Activated CD4-positive, alpha-beta T cell treated with anti-CD3 and anti-CD28 coated beads for 36 hours (primary cell): ENCODE data around the gene TMEM272. TPM values are rescaled to one million over a fixed set of nuclear protein-coding genes. Genes with fewer than 3 reads are reported as not detected.
"Not testable (repeated sequence)": the region's sequence is repeated elsewhere in the genome, so short reads cannot be mapped to it uniquely, and the experiment has no call there.

Experiments
- ATAC-seq: fragments of 200-7000 bp; cut with Tn5 transposase; one replicate; pipeline ENCODE4 v1.10.0; 2021; ENCODE audit warnings: mild to moderate bottlenecking, moderate library complexity
- CTCF ChIA-PET: fragments of 350-600 bp; sonication (Branson Sonifier 250); formaldehyde crosslinking; loops from one replicate; lab custom pipeline; 2021; ENCODE audit warnings: antibody characterized with exemption; lab: Charles Lee
- POLR2A ChIA-PET: fragments of 350-600 bp; sonication (Branson Sonifier 250); formaldehyde crosslinking; loops from one replicate; lab custom pipeline; 2021; ENCODE audit warnings: antibody characterized with exemption, inconsistent platforms; lab: Charles Lee
- DNase-seq: peaks from one replicate; pipeline ENCODE4 v3.0.0-alpha.2; 2020
- H3K27ac Mint-ChIP-seq: one replicate; pipeline ENCODE4 v1.8.0; 2021; ENCODE audit warnings: mixed read lengths
- H3K27me3 Mint-ChIP-seq: one replicate; pipeline ENCODE4 v1.8.0; 2021; ENCODE audit warnings: mixed read lengths
- H3K36me3 Mint-ChIP-seq: one replicate; pipeline ENCODE4 v1.8.0; 2021; ENCODE audit warnings: low read depth, mixed read lengths
- H3K4me1 Mint-ChIP-seq: one replicate; pipeline ENCODE4 v1.8.0; 2021; ENCODE audit warnings: mixed read lengths
- H3K4me3 Mint-ChIP-seq: one replicate; pipeline ENCODE4 v1.8.0; 2021; ENCODE audit warnings: mild to moderate bottlenecking, moderate library complexity, mixed read lengths
- H3K9me3 Mint-ChIP-seq: one replicate; pipeline ENCODE4 v1.8.0; 2021; ENCODE audit warnings: low read depth, mixed read lengths
- intact Hi-C, 2 experiments: fragments of 100-400 bp; cut with DNase I in 1 of 2; cut with micrococcal nuclease in 1 of 2; formaldehyde crosslinking; loops; one replicate each; pipeline versions ENCODE4 v1.14.2 to v1.15.1; 2022 to 2024; cut with DNase I, micrococcal nuclease
- total RNA-seq, 2 experiments: library from RNA; stranded (reverse); gene quantifications; one replicate each; pipeline ENCODE4 v1.2.3, GENCODE V29; 2021

TMEM272 gene
- total RNA-seq, 2 experiments from 2014 or later, result 0.18 to 0.33 TPM

GRCh38 chr13:51825165-51825592, 19.8 kb downstream of the TMEM272 start:
- Mint-ChIP-seq H3K4me3 (peak overlapping the region; percentile 69), H3K27ac (peak overlapping the region; percentile 92), H3K9me3 (no peaks in the 10 kb centered on the region), H3K36me3 (no peaks in the 10 kb centered on the region), H3K4me1 (peaks cover 91% of the 10 kb centered on the region), H3K27me3 (no peaks in the 10 kb centered on the region)
- intact Hi-C loops, result loop anchor here (1.0 to 10.0 kb wide), 5 partner anchors 21 to 630 kb away; partner anchors contain the start of genes ALG11 (in 1 of the 2), ATP7B (in 1 of the 2), CKAP2 (in 1 of the 2) and DHRS12 (in 1 of the 2)
- POLR2A ChIA-PET, result interaction anchor here (0.6 to 1.0 kb wide), 4 partner anchors 10 to 371 kb away, joined by 3 to 5 read pairs (median 4); no protein-coding TSS in a partner anchor
- CTCF ChIA-PET, result interaction anchor here (0.7 to 12.6 kb wide), 6 partner anchors 15 to 702 kb away, joined by 4 to 154 read pairs (median 6); no protein-coding TSS in a partner anchor
- peak; percentile 40 for ATAC-seq
- DNase-seq, result no peak

- H3K36me3 Mint-ChIP-seq, H3K27me3 Mint-ChIP-seq, DNase-seq, POLR2A ChIA-PET, H3K9me3 Mint-ChIP-seq: not testable (repeated sequence)
- Mint-ChIP-seq H3K27ac (peak overlapping the region; percentile 92), H3K4me1 (peaks cover 92% of the 10 kb centered on the region), H3K4me3 (peak overlapping the region; percentile 69)
- ATAC-seq, result peak; percentile 1
- CTCF ChIA-PET, result interaction anchor here (0.6 to 12.6 kb wide), 5 partner anchors 14 to 702 kb away, joined by 3 to 154 read pairs (median 4); no protein-coding TSS in a partner anchor
- intact Hi-C loops, result loop anchor here (1.0 to 10.0 kb wide), 6 partner anchors 20 to 630 kb away; partner anchors contain the start of genes ALG11 (in 1 of the 2), ATP7B (in 1 of the 2), CKAP2 (in 1 of the 2) and DHRS12 (in 1 of the 2)
Measured at GRCh38 chr13:51824712-51825111, 20.3 kb downstream of the TMEM272 start.

- H3K4me3 Mint-ChIP-seq, result peak overlapping the region; percentile 69
- no peaks in the 10 kb centered on the region for H3K27me3 Mint-ChIP-seq
- ChIA-PET POLR2A (no interaction called here), CTCF (interaction anchor here (0.6 to 12.6 kb wide), 5 partner anchors 13 to 100 kb away, joined by 3 to 154 read pairs (median 4); no protein-coding TSS in a partner anchor)
- ATAC-seq (no peak), DNase-seq (no peak)
- no peaks in the 10 kb centered on the region for H3K9me3 Mint-ChIP-seq
- intact Hi-C loops, result loop anchor here (1.0 to 10.0 kb wide), 3 partner anchors 59 to 631 kb away; partner anchors contain the start of genes CKAP2 (in 1 of the 2) and VPS36 (in 1 of the 2)
- H3K36me3 Mint-ChIP-seq, result no peaks in the 10 kb centered on the region
- H3K4me1 Mint-ChIP-seq, result peaks cover 93% of the 10 kb centered on the region
- peak overlapping the region; percentile 92 for H3K27ac Mint-ChIP-seq
Measured at GRCh38 chr13:51823863-51824262, 21.1 kb downstream of the TMEM272 start.

GRCh38 chr13:51823359-51823758, 21.6 kb downstream of the TMEM272 start:
- Mint-ChIP-seq H3K27me3 (no peaks in the 10 kb centered on the region), H3K9me3 (no peaks in the 10 kb centered on the region), H3K4me1 (peaks cover 93% of the 10 kb centered on the region), H3K27ac (peak overlapping the region; percentile 92), H3K36me3 (no peaks in the 10 kb centered on the region), H3K4me3 (peak overlapping the region; percentile 69)
- ChIA-PET CTCF (interaction anchor here (0.6 to 12.6 kb wide), 7 partner anchors 9 to 573 kb away, joined by 3 to 154 read pairs (median 4); no protein-coding TSS in a partner anchor), POLR2A (no interaction called here)
- no peak for DNase-seq
- ATAC-seq, result no peak
- intact Hi-C loops, result loop anchor here in 1 of 2 experiments (10.0 kb wide), 1 partner anchor 631 kb away; the partner anchor contains the start of genes CKAP2 and VPS36

GRCh38 chr13:51822106-51822815, 22.7 kb downstream of the TMEM272 start:
- intact Hi-C loops, result loop anchor here in 1 of 2 experiments (10.0 kb wide), 1 partner anchor 633 kb away; the partner anchor contains the start of genes CKAP2 and VPS36
- peak overlapping the region; percentile 92 for H3K27ac Mint-ChIP-seq
- H3K27me3 Mint-ChIP-seq, result no peaks in the 10 kb centered on the region
- no peaks in the 10 kb centered on the region for H3K36me3 Mint-ChIP-seq
- ChIA-PET POLR2A (interaction anchor here (0.6 to 1.5 kb wide), 4 partner anchors 10 to 625 kb away, joined by 3 to 7 read pairs (median 4); partner anchors contain the start of gene INTS6), CTCF (interaction anchor here (0.6 to 12.6 kb wide), 8 partner anchors 10 to 204 kb away, joined by 3 to 154 read pairs (median 4); no protein-coding TSS in a partner anchor)
- peaks cover 94% of the 10 kb centered on the region for H3K4me1 Mint-ChIP-seq
- DNase-seq, result peak; percentile 61
- peak overlapping the region; percentile 69 for H3K4me3 Mint-ChIP-seq
- H3K9me3 Mint-ChIP-seq, result no peaks in the 10 kb centered on the region
- peak; percentile 35 for ATAC-seq

- intact Hi-C loops, result loop anchor here in 1 of 2 experiments (10.0 kb wide), 1 partner anchor 633 kb away; the partner anchor contains the start of genes CKAP2 and VPS36
- ChIA-PET CTCF (interaction anchor here (0.6 to 12.6 kb wide), 9 partner anchors 11 to 324 kb away, joined by 3 to 154 read pairs (median 4); partner anchors contain the start of gene TMEM272), POLR2A (interaction anchor here (0.6 to 1.5 kb wide), 3 partner anchors 17 to 626 kb away, joined by 3 to 7 read pairs (median 4); partner anchors contain the start of gene INTS6)
- peaks cover 94% of the 10 kb centered on the region for H3K4me1 Mint-ChIP-seq
- ATAC-seq, result no peak
- H3K36me3 Mint-ChIP-seq, result no peaks in the 10 kb centered on the region
- no peaks in the 10 kb centered on the region for H3K9me3 Mint-ChIP-seq
- H3K4me3 Mint-ChIP-seq, result peak overlapping the region; percentile 69
- no peaks in the 10 kb centered on the region for H3K27me3 Mint-ChIP-seq
- peak overlapping the region; percentile 92 for H3K27ac Mint-ChIP-seq
- no peak for DNase-seq
Measured at GRCh38 chr13:51821606-51822005, 23.4 kb downstream of the TMEM272 start.

- POLR2A ChIA-PET, result no interaction called here
Measured at GRCh38 chr13:51820016-51820597, 24.9 kb downstream of the TMEM272 start.

GRCh38 chr13:51819544-51819943, 25.4 kb downstream of the TMEM272 start:
- POLR2A ChIA-PET, result interaction anchor here (0.7 to 1.0 kb wide), 3 partner anchors 16 to 21 kb away, joined by 3 read pairs; no protein-coding TSS in a partner anchor
- ATAC-seq, result no peak
- peak overlapping the region; percentile 33 for H3K4me3 Mint-ChIP-seq

More at GRCh38 chr13:51820016-51820597, 24.9 kb downstream of the TMEM272 start:
- DNase-seq (no peak), ATAC-seq (no peak)
- intact Hi-C loops, result loop anchor here (1.0 to 10.0 kb wide), 2 partner anchors 236 to 635 kb away; partner anchors contain the start of genes CKAP2 (in 1 of the 2), VPS36 (in 1 of the 2) and WDFY2 (in 1 of the 2)
- Mint-ChIP-seq H3K36me3 (no peaks in the 10 kb centered on the region), H3K27me3 (no peaks in the 10 kb centered on the region), H3K4me3 (peak overlapping the region; percentile 42), H3K9me3 (no peaks in the 10 kb centered on the region), H3K27ac (peak overlapping the region; percentile 85), H3K4me1 (peaks cover 92% of the 10 kb centered on the region)
- CTCF ChIA-PET, result interaction anchor here (0.7 to 12.6 kb wide), 6 partner anchors 10 to 573 kb away, joined by 3 to 154 read pairs (median 4); partner anchors contain the start of gene CCDC70

GRCh38 chr13:51818781-51819511, 26.0 kb downstream of the TMEM272 start:
- Mint-ChIP-seq H3K9me3 (no peaks in the 10 kb centered on the region), H3K27ac (peak overlapping the region; percentile 85), H3K4me3 (peak overlapping the region; percentile 33), H3K4me1 (peaks cover 95% of the 10 kb centered on the region), H3K36me3 (no peaks in the 10 kb centered on the region), H3K27me3 (no peaks in the 10 kb centered on the region)
- CTCF ChIA-PET, result interaction anchor here (0.5 to 12.6 kb wide), 9 partner anchors 8 to 930 kb away, joined by 3 to 154 read pairs (median 4); no protein-coding TSS in a partner anchor
- ATAC-seq (peak; percentile 44), DNase-seq (peak; percentile 74)
- POLR2A ChIA-PET, result interaction anchor here (0.7 to 1.0 kb wide), 4 partner anchors 14 to 21 kb away, joined by 3 read pairs; no protein-coding TSS in a partner anchor
- intact Hi-C loops, result loop anchor here (1.0 to 10.0 kb wide), 5 partner anchors 14 to 376 kb away; partner anchors contain the start of genes DHRS12 (in 2 of the 2) and ATP7B (in 1 of the 2)

More at GRCh38 chr13:51819544-51819943, 25.4 kb downstream of the TMEM272 start:
- no peaks in the 10 kb centered on the region for H3K27me3 Mint-ChIP-seq
- no peaks in the 10 kb centered on the region for H3K36me3 Mint-ChIP-seq
- DNase-seq, result no peak
- intact Hi-C loops, result loop anchor here (1.0 to 10.0 kb wide), 5 partner anchors 15 to 375 kb away; partner anchors contain the start of genes DHRS12 (in 2 of the 2) and ATP7B (in 1 of the 2)
- peaks cover 95% of the 10 kb centered on the region for H3K4me1 Mint-ChIP-seq
- CTCF ChIA-PET, result interaction anchor here (0.7 to 12.6 kb wide), 7 partner anchors 9 to 42 kb away, joined by 3 to 154 read pairs (median 4); partner anchors contain the start of gene CCDC70
- H3K27ac Mint-ChIP-seq, result peak overlapping the region; percentile 85
- no peaks in the 10 kb centered on the region for H3K9me3 Mint-ChIP-seq
